HG03469 (cell line): ENCODE results near the gene SATB2.

Experiments used
- ATAC-seq: cut with Tn5 transposase; IDR thresholded peaks from one replicate; pipeline ENCODE4 v1.9.1; 2021; ENCODE audit warnings: mild to moderate bottlenecking, moderate library complexity, moderate number of reproducible peaks; ENCODE audit not compliant: unreplicated experiment

Gene SATB2

DNA sequence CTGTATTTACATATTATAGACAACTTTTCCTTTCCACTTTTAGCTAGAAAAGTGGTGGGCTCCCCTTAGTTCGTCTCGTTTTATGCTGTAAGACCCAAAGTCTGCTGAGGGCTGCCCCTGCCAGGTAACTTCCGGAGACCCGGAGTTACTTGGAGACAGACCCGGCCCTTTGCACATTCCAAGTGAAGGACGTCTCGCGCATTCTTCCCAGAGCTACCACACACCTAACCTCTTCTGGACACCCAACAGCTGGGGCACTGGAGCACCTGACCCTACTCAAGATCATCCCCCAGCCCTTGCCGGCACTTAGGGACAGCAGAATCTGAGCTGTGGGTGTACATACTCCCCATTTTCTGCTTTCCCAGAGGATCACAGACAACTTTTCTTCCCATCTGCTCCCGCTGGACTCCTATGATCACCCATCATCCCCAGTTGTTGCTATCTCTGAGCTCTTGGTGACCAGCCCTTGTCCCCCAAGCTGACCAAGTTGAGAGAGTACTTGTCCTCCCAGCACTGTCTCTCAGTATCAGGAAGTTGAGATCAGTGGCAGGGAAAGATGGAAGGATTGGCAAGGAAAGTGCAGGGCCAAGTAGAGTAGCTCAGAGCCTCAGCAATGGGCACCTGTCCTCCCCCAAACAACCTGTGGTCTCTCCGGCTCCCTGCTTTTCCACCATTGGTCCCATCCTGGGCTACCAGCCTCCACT lies 8.4 kb upstream of the SATB2 start:
- no peak for ATAC-seq

DNA sequence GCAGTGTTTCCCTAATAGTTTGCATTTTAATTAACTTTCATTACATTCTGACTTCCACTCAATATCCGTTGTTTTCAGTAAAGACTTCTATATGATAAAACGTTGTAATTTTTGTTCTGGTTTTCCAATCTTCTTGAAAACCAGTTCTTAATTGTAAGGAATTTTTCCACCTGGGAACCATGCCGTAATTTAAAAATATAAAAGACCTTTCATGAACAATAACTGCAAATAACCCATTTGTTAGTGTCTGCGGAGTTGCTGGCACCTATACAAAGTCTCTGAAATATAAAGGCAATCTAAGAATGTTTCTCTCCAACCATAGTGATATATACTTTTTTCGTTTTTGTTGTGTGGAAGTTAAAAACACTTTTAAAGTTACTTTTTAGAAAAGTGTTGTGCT lies 7.7 kb upstream of the SATB2 start:
- ATAC-seq: no peak

DNA sequence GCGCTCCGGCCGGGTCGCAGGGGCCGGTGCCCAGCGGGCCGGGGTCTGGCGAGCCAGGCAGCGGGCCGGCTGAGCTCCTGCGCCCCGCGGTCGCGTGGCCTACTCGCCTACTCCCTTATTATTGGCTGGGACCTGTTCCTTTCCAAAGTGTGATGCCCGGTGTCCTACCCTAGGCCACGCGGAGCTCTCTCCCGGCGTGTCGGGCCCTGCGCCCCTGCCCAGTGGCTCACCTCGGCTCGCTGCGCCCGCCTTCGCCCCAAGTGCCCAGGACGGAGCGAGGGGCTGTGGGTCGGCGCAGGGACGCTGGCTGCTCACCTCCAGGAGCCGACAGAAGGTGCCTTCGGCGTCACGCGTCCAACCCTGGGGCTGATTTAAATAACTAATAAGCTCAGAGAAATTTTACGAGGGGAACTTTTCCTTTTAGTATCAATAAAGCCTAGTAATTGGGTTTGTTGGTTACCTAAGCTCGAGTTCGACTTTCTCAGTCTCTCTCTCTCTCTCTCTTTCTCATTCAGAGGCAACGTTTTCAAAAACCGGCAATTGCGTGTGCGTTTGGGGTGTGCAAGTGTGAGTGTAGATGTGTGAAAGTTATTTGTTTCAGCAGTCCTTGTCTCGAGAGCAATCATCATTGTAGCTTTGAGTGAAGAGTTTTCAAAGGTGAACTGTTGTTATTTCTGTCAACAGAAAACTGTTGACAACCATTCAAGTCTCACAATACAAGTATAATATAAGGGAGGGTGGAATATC lies 7.0 kb upstream of the SATB2 start:
- ATAC-seq: no peak

DNA sequence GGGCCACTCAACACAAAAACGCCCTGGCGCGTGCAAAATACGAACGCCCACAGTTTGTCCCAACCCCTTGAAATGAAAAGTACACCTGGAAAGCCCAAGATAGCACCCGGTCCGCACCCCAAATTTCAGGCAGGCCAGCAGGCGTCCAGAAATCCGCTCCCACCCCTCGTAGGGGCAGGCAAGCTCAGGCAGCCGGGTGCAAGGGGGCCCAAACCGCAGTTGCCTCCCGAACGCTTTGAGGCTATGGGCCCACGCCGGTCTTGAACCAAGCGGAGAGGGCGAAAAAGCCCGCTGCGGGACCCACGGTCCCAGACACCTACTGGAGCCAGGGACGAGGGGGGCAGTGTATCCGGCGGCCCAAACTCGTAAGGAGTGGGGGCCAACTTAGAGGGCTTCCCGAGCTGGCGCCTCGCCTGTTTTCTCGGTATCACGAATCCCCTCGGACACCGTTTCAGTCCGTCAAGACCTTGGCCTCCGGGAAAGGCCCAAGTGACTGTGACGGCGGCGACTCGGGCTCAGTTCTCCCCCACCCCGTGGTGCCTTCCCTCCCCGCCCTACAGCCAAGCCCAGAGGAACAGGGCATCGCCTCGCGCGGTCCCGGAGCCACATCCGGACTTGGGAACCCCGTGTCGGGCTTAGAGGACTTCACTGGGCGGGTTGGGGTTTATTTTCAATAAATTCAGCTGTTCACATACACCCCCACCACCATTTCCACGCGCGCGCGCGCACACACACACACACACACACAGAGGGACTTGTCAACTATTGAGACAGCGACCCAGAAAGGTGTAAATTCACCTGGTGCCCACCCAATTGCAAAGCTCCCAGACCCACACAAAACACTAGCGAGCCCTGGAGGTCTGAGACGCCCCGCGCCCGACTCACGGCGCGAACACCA lies 6.2 kb upstream of the SATB2 start:
- no peak for ATAC-seq

DNA sequence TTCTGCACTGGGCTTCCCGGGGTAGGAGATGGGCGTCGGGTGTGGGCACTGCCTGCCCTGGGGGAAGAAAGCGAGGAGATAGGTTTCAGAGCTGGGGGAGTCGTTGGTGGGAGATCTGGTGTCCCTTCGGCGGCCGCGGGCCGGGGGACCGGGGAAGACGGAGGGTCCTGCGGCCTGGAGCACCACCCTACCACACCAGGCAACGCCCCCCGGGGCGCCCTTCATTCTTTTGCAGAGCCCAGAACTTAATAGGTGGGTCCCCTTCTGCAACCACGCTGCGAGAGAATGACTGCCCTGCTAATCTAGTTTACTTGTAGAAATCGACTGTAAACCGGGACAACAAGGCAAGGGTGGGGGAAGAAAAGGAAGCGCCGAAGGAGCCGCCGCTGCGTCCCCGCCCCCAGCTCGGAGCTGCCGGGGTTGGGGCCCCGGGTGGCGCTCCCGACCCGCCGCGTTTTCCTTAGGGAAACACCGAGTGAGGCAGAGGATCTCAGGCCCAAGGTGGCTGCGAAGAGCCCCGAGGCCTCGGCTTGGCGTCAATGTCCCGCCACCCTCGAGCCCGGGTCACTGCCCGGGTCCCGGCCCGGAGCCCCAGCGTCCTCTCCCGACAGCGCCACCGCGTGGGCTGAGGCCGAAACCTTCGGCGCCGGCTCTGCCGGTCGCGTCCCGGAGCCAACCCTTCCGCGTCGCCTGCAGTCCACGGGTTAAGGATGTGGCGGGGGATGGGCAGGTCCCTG lies 5.4 kb upstream of the SATB2 start:
- no peak for ATAC-seq

DNA sequence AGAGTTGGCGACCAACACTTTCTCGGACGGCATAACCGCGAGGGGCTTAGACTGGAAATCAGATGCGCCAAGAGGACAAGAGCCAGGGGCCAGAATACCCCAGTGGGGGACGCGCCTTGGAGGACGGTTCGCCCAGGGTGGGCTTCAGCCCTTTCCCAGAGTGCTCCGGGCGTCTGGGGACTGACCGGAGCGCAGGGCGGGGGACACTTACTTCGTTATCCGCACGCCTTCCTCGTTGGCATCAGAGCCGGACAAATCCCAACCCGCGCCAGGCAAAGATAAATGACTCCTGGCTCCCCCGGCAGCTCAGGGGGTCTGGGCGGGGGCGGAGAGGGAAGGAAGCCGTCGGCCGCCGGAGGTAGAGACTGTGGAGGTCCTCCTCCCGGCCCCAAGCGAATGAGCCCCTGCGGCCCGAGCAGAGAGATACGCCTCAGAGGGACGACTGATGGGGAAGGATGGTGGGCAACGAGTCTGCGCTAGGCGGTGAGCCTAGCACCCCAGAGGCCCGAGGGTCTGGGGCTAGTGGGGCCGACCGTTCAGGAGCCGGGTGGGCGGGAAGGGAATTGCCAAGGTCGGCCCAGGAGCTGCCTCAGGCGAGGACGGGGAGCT lies 4.7 kb upstream of the SATB2 start:
- ATAC-seq: no peak

DNA sequence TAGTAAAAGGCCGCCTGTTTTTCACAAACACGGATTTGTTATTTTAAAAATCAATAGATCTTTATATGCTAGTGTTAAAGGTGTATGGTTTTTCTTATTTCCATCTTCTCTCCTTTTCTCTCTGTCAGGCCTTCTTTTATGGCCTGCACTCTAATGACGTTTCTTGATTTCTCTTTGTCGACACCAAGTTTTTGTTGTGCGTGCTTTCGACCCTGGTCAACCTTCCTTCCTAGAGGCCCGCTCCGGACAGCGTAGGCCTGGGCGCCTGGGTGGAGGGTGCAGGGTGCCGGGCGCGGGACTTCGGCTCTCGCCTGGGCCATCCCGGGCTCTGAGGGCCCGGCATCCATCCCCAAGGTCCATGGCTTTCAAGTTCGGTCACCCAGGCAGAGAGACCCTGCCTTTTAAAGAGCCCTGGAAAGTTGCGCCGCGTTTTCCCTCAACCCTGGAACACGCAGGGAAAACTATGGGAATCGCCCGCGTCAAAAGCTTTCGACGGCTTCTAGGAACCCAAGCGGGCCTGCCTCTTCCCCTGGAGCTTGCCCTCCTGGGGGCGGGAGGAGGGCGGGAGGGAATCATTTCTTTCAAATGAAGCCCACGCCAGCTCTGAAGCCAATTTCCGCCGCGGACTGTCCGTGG lies 4.1 kb upstream of the SATB2 start:
- no peak for ATAC-seq

DNA sequence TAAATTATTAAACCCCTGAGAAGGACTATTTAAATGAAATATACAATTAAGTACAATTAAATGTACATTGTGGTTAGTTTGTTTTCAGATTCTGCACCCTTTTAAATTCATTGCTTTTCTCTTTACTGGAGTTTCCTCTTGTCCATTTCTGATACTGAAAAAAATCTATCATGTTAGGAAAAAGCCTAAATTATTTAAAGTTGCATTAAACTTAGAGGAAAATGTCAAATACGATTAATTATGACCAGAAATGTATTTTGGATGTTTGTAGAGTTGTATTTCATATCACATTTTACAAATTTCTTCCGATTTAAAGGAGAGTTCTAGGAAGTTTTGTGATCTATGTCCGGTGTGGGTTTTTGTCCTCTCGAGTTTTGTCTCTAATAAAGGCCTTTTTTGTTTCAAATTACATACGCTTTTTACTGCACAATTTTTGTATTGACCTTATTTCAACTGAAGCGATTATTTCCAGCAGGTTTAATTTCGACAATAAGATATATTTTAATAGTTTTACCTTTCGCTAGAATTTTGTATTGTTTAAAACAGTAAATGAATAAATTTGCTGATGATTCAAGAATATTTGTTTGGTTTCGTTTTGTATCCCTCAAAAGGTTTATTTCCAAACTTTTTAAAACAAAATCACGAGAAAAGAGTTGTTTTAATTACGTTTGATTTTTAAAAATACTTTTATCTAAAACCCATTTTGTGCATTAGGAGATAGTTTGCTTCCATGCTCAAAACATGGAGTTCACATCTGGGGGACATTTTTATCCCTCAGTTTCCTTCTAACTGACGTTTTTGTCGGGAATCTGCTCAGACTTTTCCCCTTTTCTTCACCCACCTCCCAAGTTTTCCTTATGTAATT lies 3.3 kb upstream of the SATB2 start:
- no peak for ATAC-seq

DNA sequence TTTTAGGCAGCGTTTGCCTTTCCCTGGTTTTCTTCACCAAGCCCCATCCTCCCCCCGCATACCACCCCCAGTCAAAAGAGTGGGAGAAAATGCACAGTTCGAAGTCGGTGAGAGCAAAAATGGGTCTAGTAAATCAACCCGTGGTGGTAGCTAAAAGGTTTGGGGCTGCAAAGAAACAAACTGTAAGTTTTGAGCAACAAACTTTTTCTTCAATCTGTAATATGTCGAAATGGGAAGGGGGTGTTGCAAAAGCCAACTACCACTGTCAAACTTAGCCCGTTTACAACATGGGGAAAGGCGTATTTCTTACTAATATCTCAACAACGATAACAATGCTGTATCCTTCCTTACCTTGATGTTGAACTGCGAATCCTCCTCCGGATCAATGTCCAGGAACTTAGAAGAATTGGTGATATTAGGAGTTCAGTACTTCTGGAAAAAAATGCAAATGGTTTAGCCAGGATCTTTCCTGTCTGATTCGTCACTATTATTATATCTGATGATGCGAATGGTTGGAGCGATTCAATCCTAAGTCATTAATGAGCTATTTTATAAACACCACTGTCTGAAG lies 2.4 kb upstream of the SATB2 start:
- ATAC-seq: no peak

DNA sequence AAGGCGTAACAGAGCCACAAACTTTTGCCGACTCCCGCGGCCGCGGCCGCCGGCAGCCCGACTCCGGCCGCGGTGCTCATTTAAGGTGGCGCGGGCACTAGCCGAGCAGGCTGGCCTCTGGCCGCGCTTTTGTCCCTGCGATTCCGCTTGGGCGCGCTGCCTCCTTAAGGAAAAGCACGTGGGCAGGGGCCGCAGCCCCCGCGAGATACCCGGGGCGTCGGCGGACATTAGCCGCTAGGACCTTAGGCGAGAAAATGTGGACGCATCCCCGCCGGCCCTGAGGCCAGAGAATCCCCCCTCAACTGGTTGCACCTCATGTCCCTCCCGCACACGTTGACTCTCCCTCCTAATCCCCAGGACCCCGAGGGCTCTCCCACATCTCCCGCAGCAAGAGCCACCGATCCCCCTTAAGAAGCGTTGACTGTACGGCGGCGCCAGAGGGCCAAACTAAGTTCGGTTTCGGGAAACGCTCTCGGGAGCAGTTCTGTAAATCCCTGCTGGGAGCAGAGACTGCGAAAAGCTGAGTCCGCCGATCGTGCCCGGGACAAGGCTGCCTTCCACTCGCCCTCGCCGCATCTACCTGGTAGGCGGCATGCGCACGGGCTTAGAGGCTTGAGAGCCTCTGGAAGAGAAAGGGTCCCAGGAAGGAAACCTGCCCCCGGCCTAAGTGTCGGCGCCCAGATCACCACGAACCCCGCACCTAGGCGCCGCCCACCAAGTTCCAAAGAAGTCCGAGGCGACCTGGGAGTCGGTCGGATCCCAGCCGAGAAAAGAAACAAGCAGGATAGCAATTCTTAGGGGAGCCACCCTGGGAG lies 1.8 kb upstream of the SATB2 start:
- ATAC-seq: no peak

DNA sequence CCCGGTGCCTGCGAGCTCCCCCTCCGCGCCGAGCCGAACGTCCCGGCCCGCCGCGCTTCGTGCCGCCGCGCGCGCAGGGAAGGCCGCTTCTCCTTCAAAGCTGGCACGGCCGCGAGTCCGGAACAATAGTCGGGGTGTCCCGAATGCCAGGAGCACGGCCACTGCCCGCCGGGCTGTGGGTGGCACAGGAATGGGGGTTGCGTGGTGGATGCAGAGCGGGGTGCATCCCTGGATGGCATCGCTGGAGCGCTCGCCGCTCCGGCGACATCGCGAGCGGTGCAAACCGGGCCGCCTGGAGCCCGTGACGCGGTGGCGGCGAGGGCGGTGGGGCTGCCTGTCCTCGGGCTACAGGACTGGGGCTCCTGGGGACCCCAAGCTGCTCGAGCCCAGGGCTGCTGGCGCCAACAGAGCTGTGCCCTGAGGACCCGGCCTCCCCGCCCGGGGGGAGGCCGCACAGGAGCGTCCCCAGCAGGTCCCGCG lies 1.1 kb upstream of the SATB2 start:
- no peak for ATAC-seq

DNA sequence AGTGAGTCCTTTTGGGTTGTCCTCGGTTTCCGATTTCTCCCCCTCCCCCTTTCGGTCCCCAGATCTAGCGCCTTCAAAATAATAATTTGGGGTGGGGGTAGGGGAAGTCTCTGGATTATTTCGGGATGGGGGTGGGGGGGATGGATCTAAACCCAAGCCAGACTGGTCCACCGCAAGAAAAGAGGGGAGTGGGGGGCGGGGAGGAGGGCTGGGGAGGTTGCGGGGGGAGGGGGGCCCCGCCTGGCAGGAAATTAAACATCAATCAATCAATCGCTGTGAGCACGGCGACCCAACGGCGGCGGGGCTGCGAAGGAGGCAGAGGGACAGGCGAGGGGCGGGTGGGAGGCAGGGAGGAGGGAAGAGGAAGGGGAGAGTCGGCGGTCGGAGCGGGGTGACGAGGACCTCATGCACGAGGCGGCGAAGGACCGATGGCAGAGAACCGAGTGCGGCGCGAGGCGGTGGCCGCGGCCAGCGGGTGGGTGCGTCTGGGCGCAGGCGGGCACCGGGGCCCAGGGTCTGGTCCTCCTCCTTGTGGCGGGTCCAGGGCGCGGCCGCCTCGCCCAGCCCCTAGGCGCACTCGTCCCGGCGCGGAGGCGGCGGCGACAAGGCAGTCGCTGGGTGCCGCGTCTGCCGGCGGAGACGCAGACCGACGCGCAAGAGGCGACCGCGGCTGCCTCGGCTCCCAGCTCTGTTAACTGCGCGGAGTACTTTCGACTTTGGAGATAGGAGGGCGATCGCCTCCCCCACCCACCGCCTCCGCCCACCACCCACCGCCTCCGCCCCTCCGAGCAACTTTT lies 468 bp upstream of the SATB2 start:
- no peak for ATAC-seq

DNA sequence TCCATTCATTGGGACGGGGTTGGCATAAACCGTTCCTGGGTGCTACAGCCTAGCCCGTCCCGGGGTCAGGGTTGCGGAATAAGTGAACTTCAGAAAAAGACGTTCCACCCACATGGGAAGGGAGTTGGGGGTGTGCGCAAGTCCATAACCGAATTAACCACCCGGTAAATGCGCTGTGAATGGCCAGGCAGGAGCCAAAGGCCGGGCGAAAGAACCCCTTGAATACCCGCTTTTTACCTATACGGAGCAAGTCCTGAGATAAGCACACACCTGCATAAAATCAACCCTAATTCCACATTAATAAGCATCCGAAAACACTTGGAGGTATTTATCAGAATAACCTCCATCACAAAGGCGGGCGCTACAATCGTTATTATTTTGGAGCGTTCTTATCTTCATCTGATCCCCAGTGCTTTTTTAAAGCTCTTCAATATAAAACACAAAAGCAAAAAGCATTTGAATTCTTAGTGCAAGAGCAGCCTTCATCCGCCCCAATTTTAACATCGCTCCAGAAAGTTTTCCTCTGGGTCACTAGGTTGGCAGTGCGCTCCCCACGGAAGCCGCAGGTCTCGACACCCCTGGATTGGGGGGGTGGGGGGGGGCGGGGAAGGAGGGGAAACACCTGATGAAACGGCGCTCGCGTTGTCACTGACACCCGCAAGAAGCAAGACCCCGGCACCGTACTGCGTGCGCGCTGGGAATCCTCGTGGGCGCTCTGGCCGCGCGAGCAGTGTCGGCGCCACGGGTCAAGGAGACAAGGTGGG lies 1.2 kb downstream of the SATB2 start:
- no peak for ATAC-seq

DNA sequence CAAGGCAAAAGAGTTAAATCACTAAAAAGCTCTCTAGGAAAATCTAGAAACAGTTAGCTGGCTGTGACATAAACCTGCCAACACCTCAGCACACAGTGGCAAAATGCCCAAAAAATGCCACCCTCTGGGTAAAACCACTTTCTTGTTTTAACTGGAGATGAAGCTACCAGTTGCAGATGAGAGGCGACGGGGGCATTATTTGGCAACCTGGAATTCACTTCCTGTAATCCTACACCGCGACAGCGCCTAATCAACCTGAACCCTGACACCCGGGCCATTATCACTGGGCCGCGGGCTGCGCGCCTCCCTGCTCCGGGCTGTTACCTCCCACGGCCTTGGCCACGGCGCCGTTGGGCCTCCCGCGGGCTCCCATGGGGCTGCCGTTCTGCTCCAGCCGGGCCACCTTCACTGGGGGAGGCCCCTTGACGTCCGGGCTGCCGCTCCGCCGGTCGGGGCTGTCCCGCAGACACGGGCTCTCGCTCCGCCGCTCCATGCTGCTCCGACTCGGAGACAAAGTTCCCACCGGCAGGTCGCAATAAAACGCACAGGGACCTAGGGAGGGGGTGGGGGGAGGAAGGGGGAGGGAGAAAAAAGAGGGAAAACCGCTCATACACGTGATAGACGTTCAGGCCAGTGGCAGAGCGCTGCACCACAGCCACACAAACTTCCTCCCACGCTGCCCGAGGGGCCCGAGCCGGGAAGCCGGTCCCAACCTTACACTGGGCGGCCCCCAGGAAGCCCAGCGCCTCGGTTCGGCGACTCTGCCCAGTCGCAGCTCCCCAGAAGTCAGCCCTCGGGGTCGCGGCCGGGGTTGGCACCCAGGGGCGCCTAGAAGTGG lies 2.0 kb downstream of the SATB2 start:
- ATAC-seq: no peak

DNA sequence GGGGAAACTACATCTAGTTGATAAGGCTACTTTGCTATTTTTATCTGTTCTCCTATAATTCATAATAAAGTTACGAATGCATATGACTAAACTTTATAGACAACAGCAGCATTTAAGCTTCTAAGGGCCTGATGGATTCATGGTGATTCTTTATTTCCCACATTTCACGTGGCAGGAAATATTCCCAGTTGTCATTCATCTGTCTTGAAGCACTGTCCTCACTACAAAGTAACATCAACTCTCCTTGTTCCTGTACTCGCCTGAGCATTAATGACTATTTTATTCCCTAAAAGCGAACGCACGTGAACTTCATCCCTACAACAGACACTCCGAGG lies 2.6 kb downstream of the SATB2 start:
- no peak for ATAC-seq

DNA sequence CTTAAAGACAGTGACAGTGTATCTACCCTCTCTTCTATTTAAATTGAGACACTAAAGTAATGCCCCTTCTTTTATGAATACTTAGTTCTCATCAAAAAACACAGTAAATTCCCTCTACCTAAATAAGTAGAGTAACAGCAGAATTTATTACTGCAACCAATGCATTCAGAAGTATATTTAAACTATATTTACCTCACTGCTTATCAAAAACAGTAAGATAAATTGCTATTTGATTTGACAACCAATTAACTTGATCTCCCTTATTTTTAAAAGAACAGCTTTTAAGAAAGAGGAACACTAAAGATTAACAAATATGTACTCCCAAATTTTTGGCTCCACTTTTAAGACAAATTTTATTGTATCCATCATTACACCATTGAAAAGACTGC lies 4.8 kb downstream of the SATB2 start:
- no peak for ATAC-seq
